SK-N-SH treated with all-trans-retinoic acid at 6 μM for 48 hours (cell line): ENCODE data around the gene GFM1.

Source experiments
- ARNTL ChIP-seq: fragments of 450-650 bp; formaldehyde crosslinking; IDR thresholded peaks from 2 replicates; pipeline ENCODE4 v1.5.0; 2020; ENCODE audit warnings: low read depth, mild to moderate bottlenecking, moderate library complexity, borderline replicate concordance
- ESRRG ChIP-seq: fragments of 250-450 bp; sonication (Bioruptor Pico); IDR thresholded peaks from 2 replicates; pipeline ENCODE4 v1.6.1; 2021; ENCODE audit warnings: mild to moderate bottlenecking
- OSR1 ChIP-seq: fragments of 250-450 bp; sonication (Bioruptor Pico); IDR thresholded peaks from 2 replicates; pipeline ENCODE4 v1.8.0; 2022; ENCODE audit warnings: moderate library complexity, mild to moderate bottlenecking, inconsistent platforms
- PATZ1 ChIP-seq: fragments of 250-450 bp; sonication (Bioruptor Pico); IDR thresholded peaks from 2 replicates; pipeline ENCODE4 v1.8.0; 2020; ENCODE audit warnings: mild to moderate bottlenecking, moderate library complexity, borderline replicate concordance
- PPARA ChIP-seq: fragments of 250-450 bp; sonication (Bioruptor Pico); IDR thresholded peaks from 2 replicates; pipeline ENCODE4 v1.5.0; 2020; ENCODE audit warnings: mild to moderate bottlenecking, borderline replicate concordance
- RARB ChIP-seq: fragments of 250-450 bp; sonication (Bioruptor Pico); IDR thresholded peaks from 2 replicates; pipeline ENCODE4 v1.8.0; 2021; ENCODE audit warnings: mild to moderate bottlenecking, moderate library complexity
- TCF4 ChIP-seq: fragments of 250-450 bp; sonication (Bioruptor Pico); IDR thresholded peaks from 2 replicates; pipeline ENCODE4 v1.8.0; 2021; ENCODE audit warnings: mild to moderate bottlenecking, moderate library complexity, borderline replicate concordance
- TOX ChIP-seq: fragments of 250-450 bp; sonication (Bioruptor Pico); IDR thresholded peaks from 2 replicates; pipeline ENCODE4 v1.8.0; 2021; ENCODE audit warnings: mild to moderate bottlenecking, moderate library complexity, borderline replicate concordance
- ZFP3 ChIP-seq: fragments of 250-450 bp; sonication (Bioruptor Pico); IDR thresholded peaks from 2 replicates; pipeline ENCODE4 v1.5.0; 2020; ENCODE audit warnings: mild to moderate bottlenecking, moderate library complexity
- ZFP30 ChIP-seq: fragments of 450-650 bp; formaldehyde crosslinking; IDR thresholded peaks from 2 replicates; pipeline ENCODE4 v1.5.0; 2022; ENCODE audit warnings: mild to moderate bottlenecking, moderate library complexity
- TF ChIP-seq, protein P1 (sequence below): fragments of 250-450 bp; sonication (Bioruptor Pico); IDR thresholded peaks from 2 replicates; pipeline ENCODE4 v1.5.1; 2020; ENCODE audit warnings: low read depth, mild to moderate bottlenecking, moderate library complexity

DNA sequence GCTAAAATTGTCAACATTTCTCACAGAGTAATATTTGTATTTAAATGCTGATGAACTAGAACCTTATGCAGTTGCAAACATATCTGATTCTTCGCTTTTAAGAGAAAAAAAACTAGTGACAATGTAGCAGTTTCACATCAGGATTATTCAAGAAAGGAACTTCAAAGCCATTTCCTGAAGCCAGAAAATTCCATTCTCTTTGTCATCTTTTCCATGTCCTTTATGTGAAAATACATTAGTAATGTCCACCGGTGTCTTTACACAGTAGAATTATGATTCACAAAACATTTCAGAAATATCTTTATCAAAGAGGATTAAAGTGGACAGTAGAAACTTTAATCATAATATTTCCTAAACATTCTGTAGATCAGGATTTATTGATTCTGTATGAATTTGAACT, 40.8 kb downstream of the GFM1 start:
- TF ChIP-seq PPARA (CRISPR knock-in tag) (no peak), OSR1 (CRISPR knock-in tag) (no peak), PATZ1 (CRISPR knock-in tag) (no peak), ARNTL (CRISPR knock-in tag) (no peak), ESRRG (CRISPR knock-in tag) (no peak), ZFP30 (CRISPR knock-in tag) (no peak), RARB (CRISPR knock-in tag) (no peak), ZFP3 (CRISPR knock-in tag) (no peak), TCF4 (CRISPR knock-in tag) (no peak), TOX (CRISPR knock-in tag) (no peak)
- TF ChIP-seq, protein P1, sequence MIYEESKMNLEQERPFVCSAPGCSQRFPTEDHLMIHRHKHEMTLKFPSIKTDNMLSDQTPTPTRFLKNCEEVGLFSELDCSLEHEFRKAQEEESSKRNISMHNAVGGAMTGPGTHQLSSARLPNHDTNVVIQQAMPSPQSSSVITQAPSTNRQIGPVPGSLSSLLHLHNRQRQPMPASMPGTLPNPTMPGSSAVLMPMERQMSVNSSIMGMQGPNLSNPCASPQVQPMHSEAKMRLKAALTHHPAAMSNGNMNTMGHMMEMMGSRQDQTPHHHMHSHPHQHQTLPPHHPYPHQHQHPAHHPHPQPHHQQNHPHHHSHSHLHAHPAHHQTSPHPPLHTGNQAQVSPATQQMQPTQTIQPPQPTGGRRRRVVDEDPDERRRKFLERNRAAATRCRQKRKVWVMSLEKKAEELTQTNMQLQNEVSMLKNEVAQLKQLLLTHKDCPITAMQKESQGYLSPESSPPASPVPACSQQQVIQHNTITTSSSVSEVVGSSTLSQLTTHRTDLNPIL (CRISPR knock-in tag): no peak
